Globus pallidus (tissue), 1 donor: Measurements from ENCODE around the gene CASQ1.
A peak's percentile ranks its signal among the peaks of the same experiment; 100 is the strongest.

ENCODE experiments used
- DNase-seq: peaks from one replicate; pipeline ENCODE4 v3.0.0-alpha.2; 2015; ENCODE audit warnings: low spot score

The CASQ1 gene

GRCh38 chr1:160205242-160206035 is 15.1 kb downstream of the CASQ1 start, which contains the start of gene PEA15:
PEA15 (plus strand) TSS chr1:160205384; CDS start chr1:160211545, 6,161 bp downstream.
- DNase-seq, result peak; percentile 81

- DNase-seq, result no peak
These were observed 15.6 kb downstream of the CASQ1 start for GRCh38 chr1:160206036-160206389.

- no peak for DNase-seq
These were observed 16.2 kb downstream of the CASQ1 start for GRCh38 chr1:160206421-160207117.

- DNase-seq, result no peak
These were observed 16.8 kb downstream of the CASQ1 start for GRCh38 chr1:160207118-160207650.

- no peak for DNase-seq
These were observed 17.6 kb downstream of the CASQ1 start for GRCh38 chr1:160207771-160208556.

GRCh38 chr1:160208557-160209320 is 18.4 kb downstream of the CASQ1 start:
- no peak for DNase-seq

GRCh38 chr1:160209321-160210046 is 19.1 kb downstream of the CASQ1 start:
- peak; percentile 68 for DNase-seq

GRCh38 chr1:160210561-160210960 is 20.2 kb downstream of the CASQ1 start:
- DNase-seq, result no peak

- no peak for DNase-seq
These were observed 20.8 kb downstream of the CASQ1 start for GRCh38 chr1:160211046-160211790.

- no peak for DNase-seq
These were observed 24.2 kb downstream of the CASQ1 start for GRCh38 chr1:160214481-160215140.

- DNase-seq, result no peak
These were observed 25.9 kb downstream of the CASQ1 start for GRCh38 chr1:160216301-160216700.

GRCh38 chr1:160217481-160218051 is 27.2 kb downstream of the CASQ1 start:
- DNase-seq, result no peak

GRCh38 chr1:160219062-160219929 is 28.9 kb downstream of the CASQ1 start:
- peak; percentile 87 for DNase-seq

- DNase-seq, result no peak
These were observed 29.9 kb downstream of the CASQ1 start for GRCh38 chr1:160220301-160220700.

- DNase-seq, result no peak
These were observed 30.7 kb downstream of the CASQ1 start for GRCh38 chr1:160221089-160221488.

GRCh38 chr1:160222546-160222945 is 32.2 kb downstream of the CASQ1 start:
- no peak for DNase-seq

- DNase-seq, result no peak
These were observed 34.2 kb downstream of the CASQ1 start for GRCh38 chr1:160224606-160225005.

GRCh38 chr1:160225345-160225744 is 35.0 kb downstream of the CASQ1 start:
- no peak for DNase-seq
